ENCODE data around the gene MOV10L1.

MOV10L1 gene

GRCh38 chr22:50059881-50060262 lies 29.9 kb upstream of the MOV10L1 start:
- DNase-seq, result no peak

- DNase-seq, result no peak
Measured at GRCh38 chr22:50060441-50061140, 29.2 kb upstream of the MOV10L1 start.

GRCh38 chr22:50061141-50061823 lies 28.5 kb upstream of the MOV10L1 start:
- DNase-seq, result no peak

GRCh38 chr22:50061824-50062355 lies 27.9 kb upstream of the MOV10L1 start:
- DNase-seq, result no peak

- DNase-seq, result no peak
Measured at GRCh38 chr22:50062509-50063135, 27.2 kb upstream of the MOV10L1 start.

GRCh38 chr22:50063589-50064393 lies 26.0 kb upstream of the MOV10L1 start:
- DNase-seq, result no peak

GRCh38 chr22:50064453-50064852 lies 25.4 kb upstream of the MOV10L1 start:
- no peak for DNase-seq

- no peak for DNase-seq
Measured at GRCh38 chr22:50067244-50067643, 22.6 kb upstream of the MOV10L1 start.

GRCh38 chr22:50068096-50068495 lies 21.7 kb upstream of the MOV10L1 start:
- DNase-seq, result no peak

- no peak for DNase-seq
Measured at GRCh38 chr22:50070366-50070765, 19.4 kb upstream of the MOV10L1 start.

- no peak for DNase-seq
Measured at GRCh38 chr22:50071432-50072166, 18.2 kb upstream of the MOV10L1 start.

GRCh38 chr22:50072167-50072555 lies 17.6 kb upstream of the MOV10L1 start:
- no peak for DNase-seq

- no peak for DNase-seq
Measured at GRCh38 chr22:50072714-50073538, 16.9 kb upstream of the MOV10L1 start.

- no peak for DNase-seq
Measured at GRCh38 chr22:50074056-50074455, 15.8 kb upstream of the MOV10L1 start.

- no peak for DNase-seq
Measured at GRCh38 chr22:50074551-50075530, 15.0 kb upstream of the MOV10L1 start.

- no peak for DNase-seq
Measured at GRCh38 chr22:50076646-50077535, 12.9 kb upstream of the MOV10L1 start.

- no peak for DNase-seq
Measured at GRCh38 chr22:50078246-50078645, 11.6 kb upstream of the MOV10L1 start.

- no peak for DNase-seq
Measured at GRCh38 chr22:50078761-50079160, 11.0 kb upstream of the MOV10L1 start.

GRCh38 chr22:50080077-50080465 lies 9.7 kb upstream of the MOV10L1 start:
- no peak for DNase-seq
